DOHH2 (cell line): Measurements from ENCODE around the gene PRH2.

Source experiments
- CTCF ChIP-seq: fragments of 200-600 bp; sonication (generic); IDR thresholded peaks from one replicate; pipeline ENCODE4 v1.5.1; 2014; ENCODE audit warnings: antibody characterized with exemption, mild to moderate bottlenecking, low read depth, low read length; ENCODE audit not compliant: poor library complexity, severe bottlenecking
- EZH2phosphoT487 ChIP-seq: fragments of 200-600 bp; sonication (generic); IDR thresholded peaks from 2 replicates; pipeline ENCODE4 v1.6.1; 2017; ENCODE audit warnings: borderline replicate concordance, mild to moderate bottlenecking, antibody characterized with exemption, low read length, moderate library complexity, mixed read lengths

DNA sequence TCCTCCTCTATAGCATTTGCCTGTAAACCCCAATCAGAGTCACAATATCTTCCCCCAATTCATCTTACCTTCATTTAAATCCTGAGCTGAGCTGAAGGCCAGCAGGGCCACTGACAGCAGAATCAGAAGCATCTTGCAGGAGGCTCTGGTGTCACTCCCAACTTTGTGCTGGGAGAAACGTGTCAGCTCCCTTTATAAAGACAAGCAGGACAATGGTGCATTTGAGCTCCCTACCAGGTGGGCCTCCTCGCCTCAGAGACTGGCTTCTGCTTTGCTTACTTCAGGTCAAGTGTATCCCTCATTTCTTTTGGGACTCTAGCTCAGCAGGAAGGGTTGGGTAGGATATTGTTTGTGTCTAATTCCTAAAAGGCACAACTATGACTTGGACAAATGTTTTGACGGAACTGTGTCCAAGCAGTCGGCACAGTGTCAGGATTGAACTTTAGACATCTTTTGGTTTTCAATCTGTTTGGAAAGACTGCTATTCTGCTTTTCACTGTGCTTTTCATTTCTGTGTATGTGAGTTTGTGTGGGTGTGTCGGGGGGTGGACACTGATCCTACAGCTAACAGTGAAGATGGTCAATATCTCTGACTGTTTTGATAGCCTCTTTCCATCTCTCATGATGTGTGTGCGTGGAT is 44.8 kb upstream of the PRH2 start, which contains the start of gene PRH1:
- TF ChIP-seq EZH2phosphoT487 (no peak), CTCF (no peak)
